HG02623 (cell line): ENCODE results near the gene FOXM1.

ENCODE experiments used
- ATAC-seq: cut with Tn5 transposase; IDR thresholded peaks from one replicate; pipeline ENCODE4 v1.9.1; 2021; ENCODE audit warnings: moderate library complexity; ENCODE audit not compliant: unreplicated experiment

FOXM1 gene, protein sequence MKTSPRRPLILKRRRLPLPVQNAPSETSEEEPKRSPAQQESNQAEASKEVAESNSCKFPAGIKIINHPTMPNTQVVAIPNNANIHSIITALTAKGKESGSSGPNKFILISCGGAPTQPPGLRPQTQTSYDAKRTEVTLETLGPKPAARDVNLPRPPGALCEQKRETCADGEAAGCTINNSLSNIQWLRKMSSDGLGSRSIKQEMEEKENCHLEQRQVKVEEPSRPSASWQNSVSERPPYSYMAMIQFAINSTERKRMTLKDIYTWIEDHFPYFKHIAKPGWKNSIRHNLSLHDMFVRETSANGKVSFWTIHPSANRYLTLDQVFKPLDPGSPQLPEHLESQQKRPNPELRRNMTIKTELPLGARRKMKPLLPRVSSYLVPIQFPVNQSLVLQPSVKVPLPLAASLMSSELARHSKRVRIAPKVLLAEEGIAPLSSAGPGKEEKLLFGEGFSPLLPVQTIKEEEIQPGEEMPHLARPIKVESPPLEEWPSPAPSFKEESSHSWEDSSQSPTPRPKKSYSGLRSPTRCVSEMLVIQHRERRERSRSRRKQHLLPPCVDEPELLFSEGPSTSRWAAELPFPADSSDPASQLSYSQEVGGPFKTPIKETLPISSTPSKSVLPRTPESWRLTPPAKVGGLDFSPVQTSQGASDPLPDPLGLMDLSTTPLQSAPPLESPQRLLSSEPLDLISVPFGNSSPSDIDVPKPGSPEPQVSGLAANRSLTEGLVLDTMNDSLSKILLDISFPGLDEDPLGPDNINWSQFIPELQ

DNA sequence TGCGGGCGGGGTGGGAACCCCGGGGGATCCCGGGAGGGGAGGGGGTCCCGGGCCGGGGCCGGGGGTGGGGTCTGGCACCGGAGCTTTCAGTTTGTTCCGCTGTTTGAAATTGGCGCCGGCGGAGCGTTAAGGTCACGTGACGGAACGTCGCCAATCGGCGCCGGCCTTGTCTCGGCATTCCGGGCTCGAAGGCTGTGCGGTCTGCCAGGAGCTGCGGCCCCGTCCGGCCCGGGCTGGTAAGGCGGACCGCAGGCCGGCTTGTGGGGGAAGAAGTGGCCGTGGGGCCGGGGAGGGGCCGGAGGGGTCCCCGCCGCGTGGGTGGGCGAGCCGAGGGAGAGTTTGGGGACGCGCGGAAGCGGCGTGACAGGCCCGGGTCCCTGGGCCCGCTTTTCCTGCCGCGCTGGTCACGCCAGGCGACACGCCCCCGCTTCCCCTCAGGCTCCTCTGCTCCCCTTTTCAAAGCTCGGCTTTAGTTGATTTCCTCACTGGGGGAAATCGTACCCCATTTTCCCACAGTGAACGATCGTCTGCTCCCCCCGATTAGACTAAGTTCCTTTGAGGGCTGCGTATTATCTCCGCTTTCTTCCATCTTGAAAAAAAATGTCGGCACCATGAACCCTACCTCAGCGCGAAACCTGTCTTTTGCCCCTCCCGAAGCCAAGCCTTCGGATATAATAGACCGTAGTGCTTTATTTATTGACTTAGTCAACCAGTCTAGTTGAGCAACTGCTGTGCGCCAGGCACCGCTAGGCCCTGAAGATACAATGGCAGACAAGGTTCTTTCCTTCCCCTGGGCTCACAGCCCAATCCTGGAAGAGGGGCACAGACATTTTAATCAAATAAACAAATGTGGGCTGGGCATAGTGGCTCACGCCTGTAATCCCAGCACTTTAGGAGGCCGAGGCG is at the start of gene FOXM1, which contains the start of gene RHNO1:
Gene FOXM1, minus strand, starts transcription at position 128 of the 906 bp plus-strand sequence. CDS start 2,696 bp downstream, outside the sequence.
Gene RHNO1, plus strand, starts transcription at position 177 of the 906 bp plus-strand sequence. CDS start 8,144 bp downstream, outside the sequence.
- peak; percentile 81 for ATAC-seq

DNA sequence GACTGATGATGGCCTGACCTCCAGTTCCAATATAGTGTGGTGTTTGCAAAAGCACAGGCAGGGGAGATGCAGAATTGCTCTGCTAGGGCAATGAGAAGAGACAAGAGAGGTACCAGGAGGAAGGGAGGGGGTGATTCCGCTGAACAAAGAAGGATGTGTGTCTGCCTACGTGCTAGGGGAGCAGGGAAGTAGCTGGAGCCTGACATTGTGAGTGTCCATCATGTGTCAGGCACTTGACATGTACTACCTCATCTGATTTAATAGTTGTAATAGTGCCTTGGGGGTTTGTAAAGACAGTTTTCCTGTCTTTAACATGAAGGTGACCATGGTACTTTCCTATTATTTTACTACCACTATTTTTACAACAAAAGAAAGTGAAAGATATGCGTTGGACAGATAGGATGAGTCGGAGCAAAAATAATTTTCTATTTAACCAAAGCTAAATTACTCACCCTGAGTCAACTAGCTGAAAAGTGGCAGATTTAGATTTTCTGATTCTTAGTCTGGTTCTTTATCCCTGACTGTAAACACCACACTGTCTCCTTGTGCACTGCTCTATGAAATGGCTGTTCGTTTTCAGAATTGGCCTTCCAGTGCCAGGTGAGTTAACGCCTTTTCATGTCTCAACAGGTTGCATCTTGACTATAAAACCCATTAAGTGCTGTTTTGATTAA is 48.5 kb upstream of the FOXM1 start:
- no peak for ATAC-seq

DNA sequence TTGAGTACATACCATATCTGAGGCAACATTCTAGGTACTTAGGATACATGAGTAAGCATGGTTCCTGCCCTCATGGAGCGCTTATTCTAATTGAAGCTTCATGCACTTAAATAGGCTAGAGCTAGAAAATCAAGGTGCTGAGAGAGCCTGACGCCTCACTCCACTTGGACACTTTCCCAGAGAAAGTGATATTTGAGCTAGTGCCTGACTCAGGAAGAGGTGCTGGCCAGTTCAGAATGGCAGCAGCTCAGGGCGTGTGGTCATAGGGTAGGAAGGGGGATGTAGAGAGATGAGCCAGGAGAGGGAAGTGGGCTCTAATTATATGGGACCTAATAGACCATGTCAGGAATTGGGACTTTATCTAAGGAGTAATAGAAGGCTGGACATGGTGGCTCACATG is 47.0 kb upstream of the FOXM1 start:
- ATAC-seq: no peak

DNA sequence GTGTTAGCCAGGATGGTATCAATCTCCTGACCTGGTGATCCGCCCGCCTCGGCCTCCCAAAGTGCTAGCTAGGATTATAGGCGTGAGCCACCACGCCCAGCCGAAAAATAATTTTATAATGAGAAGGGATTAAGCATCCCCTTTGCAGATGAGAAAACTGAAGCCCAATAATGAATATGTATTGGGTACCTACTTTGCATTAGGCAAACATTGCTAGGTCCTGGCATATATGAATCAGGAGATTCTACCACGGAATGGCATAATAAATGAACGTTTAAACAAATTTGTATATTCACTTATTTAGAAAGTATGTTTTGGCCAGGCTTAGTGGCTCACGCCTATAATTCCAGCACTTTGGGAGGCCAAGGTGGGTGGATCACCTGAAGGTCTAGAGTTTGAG is 46.1 kb upstream of the FOXM1 start:
- no peak for ATAC-seq

DNA sequence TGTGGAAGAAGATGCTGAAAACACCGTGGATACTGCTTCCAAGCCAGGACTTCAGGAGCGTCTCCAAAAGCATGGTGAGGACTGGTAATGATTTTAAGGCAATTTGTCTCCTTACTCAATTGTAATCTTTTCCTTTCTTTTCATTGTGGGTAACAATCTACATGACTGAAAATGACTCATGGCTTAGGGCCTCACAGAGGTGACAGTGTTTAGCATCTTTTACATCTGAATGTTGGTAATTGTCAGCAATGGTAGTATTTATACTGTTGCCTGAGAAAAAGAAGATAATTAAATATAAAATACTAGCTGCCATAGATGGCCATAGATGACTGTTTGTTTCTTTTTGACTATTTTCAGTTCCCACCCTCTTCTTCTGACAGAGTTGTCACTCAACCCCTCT is 45.4 kb upstream of the FOXM1 start:
- no peak for ATAC-seq

DNA sequence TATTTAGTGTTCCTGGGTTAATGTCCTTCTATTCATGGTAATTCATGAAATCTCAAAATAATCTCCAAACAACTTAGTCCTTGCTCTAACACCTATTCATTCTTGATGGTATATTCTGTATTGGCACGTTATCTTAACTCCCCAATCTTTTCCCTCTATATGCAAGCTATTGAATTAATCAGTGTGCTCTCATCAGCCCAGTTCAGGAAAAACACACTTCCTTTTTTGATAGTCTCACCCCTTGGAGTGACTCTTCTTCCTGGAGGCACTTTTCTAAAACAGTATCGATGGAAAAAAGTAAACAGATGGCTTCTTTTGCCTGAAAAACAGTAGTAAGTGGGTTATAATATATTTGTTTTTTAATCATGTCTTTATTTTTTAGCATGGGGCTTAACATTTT is 42.3 kb upstream of the FOXM1 start:
- ATAC-seq: no peak

DNA sequence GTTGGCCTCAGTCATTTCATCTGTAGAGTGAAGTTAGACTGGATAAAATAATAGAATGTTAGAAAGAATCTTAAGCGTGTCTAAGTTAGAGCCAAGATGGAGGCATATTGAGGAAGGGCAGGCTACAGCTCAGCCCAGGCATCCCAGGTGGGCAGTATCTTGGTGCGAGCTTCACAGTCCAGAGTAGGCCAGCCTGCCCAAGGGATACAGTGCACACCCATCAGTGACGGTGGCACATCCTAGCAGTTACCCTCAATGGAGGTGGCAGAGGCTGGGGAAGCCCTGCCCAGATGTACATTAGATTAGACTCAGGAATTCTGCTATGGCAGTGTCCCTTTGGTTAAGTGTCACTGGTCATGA is 35.2 kb upstream of the FOXM1 start:
- ATAC-seq: no peak

DNA sequence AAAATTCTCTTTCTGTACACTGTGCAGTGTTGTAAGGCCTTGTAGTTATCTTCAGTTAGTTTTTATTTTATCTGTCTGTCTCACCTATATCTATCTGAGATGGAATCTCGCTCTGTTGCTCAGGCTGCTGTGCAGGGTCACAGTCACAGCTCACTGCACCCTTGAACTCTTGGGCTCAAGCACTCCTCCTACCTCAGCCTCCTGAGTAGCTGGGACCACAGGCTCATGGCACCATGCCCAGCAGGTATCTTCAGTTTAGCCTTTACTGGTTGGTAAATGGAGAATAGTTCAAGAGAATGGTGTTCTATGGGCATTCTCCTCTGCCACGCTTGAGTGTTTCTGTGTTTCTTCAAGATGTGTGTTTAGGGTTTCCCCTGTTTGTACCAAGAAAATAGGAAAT is 27.3 kb upstream of the FOXM1 start:
- no peak for ATAC-seq

DNA sequence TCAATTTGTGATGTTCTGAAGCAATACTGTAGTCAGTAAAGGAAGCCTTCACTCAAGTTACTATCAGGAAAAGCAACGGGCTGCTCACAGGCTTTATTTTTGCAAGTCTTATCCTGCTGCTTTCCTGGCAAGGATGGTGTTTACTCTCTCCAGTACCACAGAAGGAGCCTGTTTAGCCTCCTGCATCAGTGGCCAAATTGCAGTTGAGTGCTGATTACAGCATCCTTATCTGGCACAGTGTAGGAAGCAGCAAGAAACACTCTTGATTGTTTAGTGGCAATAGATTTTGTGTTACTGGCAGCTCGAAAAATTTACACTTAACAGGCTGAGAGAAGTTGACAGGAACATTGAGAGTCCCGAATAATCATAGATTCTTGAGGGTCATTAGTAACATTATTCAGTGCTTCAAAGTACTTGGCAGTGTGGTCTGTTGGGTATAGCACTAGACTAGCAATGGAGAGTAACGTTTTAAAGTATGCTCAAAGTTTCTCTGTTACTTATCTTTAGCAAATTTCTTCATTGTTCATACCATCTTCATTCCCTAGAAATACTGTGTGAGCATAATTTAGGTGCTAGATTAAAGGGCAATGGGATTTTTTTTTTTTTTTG is 25.4 kb upstream of the FOXM1 start:
- ATAC-seq: no peak

DNA sequence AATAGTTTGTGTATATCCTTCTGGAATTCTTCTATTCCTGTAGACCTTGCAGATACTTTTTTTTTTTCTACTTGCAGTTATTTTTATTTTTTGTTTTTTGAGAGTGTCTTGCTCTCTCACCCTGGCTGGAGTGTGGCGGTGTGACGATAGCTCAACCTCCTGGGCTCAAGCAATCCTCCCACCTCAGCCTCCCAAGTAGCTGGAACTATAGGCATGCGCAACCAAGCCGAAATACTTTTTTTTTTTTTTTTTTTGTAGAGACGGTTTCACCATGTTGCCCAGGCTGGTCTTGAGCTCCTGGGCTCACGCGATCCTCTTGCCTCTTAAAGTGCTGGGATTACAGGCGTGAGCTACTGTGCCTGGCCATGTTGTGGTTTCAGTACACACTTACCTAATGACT is 23.7 kb upstream of the FOXM1 start:
- ATAC-seq: no peak

DNA sequence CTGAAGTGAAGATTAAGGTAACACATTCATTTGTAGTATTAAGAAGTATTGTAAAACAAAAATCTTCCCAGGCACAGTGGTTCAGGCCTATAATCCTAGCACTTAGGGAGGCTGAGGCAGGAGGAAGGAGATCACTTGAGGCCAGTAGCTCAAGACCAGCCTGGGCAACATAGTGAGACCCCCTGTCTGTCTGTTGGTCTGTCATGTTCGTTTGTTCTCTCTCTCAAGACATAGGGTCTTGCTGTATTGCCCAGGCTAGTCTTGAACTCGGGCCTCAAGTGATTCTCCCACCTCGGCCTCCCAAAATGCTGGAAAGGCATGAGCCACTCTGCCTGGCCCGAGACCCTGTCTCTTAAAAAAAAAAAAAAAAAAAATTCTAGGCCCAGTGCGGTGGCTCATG is 20.4 kb upstream of the FOXM1 start:
- no peak for ATAC-seq

DNA sequence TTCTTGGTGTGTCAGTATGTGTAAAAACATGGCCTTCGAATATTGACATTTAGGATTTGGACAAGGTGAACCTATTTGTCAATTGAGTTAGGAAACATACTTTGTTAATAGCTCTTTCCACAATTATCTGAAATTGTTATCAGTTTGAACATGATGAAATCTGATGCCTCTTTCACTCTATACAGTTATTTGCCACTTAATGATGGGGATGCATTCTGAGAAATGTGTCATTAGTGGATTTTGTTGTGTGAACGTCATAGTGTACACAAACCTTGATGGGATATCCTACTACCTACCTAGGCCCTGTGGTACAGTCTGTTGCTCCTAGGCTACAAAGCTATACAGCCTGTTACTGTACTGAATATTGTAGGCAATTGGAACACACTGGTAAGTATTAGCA is 18.5 kb upstream of the FOXM1 start:
- no peak for ATAC-seq

DNA sequence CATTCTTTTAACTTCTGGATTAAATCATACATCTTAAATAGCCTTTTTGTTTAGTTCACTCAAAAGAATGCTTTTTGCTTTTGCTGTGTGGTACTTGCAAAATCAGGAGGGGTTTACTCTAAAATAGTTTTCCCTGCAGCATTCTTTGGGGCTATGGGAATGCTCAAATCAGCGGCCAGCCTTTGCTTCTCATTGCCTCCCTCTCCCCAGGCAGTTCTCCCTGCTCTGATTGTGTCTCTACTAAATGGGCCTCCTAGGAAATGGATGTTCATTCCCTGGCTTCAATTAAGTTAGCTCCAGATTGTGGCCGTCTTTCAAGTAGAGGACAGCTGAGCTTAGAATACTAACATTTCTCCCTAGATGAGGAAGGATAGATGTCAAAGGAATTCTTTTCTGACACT is 18.1 kb upstream of the FOXM1 start:
- ATAC-seq: no peak

DNA sequence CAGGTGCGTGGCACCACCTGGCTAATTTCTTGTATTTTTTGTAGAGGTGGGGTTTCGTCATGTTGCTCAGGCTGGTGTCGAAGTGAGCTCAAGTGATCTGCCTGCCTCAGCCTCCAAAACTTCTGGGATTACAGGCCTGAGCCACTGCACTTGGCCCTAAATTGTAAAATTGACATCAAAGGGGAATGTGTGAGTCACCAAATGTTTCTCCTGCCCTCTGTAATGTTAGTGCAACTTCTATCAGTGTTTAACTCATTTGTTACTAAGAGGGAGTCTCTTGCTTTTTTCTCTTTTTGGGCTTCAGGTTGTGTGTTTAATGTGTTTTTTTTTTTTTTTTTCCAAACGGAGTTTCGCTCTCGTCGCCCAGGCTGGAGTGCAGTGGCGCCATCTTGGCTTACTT is 16.0 kb upstream of the FOXM1 start:
- ATAC-seq: no peak

DNA sequence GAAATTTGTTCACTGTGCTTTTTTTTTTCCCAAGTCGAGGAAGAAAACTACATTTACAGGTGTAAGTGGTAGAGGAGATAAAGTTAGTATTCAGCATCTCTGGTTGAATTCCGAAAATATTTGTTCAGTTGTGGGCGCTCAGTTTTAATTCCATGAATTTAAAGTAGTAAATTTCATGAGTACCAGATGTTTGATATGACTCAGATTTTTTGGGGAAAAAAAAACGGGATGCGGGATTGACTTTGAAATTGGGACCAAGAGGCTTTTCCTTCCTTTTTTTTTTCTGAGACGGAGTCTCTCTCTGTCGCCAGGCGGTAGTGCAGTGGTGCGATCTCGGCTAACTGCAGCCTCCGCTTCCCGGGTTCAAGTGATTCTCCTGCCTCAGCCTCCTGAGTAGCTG is 15.3 kb upstream of the FOXM1 start:
- ATAC-seq: no peak

DNA sequence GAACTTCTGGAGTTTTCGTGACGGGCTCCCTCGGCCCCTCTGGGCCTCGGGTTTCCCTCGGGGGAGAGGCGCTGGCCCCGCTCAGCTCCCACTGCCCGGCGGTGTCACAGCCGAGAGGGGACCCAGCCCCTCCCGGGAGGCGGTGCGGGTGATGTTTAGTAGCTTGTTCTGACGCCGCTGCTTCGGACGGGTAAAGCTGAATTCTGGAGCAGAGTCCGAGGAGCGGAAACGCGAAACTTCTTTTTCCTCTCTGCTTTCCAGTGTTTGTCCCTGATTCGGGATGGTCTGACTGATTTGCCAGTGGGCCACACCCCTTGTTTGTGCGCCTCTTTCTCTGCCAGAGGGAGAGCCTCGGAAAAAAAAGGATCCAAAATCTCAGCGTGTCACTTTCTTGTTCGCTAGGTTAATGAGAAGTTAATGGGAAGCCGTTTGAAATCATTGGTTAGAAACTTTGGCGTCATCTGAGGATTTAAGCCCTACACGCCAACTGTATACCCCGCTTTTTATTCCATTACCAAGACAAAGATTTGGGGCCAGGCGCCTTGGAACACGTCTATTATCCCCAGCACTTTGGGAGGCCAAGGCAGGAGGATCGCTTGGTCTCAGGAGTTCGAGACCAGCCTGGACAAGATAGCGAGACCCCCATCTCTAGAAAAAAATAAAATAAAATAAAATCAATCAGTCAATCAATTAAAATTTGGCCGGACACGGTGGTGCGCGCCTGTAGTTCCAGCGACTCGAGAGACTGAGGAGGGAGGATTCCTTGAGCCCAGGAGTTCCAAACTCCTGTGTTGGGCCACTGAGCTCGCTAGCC is 14.5 kb upstream of the FOXM1 start:
- peak; percentile 5 for ATAC-seq

DNA sequence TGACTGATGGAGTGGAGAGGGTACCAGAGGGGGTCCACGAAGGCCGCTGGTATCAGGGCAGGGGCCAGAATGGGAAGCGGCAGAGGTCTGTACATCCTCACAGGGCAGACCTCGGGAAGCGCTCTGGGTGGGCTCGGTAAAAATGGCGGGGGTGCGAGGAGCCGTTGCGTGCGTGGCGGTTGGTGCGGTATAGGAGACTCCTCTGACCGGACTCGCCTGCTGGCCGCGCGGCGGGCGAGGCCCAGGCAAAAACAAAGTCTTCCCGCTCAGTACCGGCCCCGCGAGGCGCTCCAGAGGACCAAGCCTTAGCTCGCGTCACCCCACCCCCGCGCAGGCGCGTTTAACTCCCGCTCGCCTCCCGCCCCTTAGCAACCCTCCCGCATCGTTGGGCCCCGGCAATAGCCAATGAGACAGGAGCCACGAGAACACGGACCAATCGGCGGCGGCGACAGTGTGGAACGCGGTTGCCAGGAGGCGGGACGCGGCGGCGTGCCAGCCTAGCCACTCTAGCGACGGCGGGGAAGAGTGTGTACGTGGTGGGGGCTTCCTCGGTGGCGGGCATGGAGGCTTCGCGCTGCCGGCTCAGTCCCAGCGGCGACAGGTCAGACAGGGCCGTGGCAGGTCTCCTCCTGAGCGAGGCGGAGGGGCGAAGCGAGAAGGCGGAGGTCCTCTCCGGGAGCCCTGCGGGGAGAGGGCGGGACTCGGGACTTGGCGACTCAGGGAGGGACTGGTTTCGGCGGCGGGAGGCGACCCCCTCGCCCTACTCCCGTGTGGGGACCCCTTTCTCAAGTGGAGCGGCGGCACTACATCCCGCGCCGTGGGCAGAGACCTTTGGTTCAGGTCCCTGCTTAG is 13.6 kb upstream of the FOXM1 start, which contains the start of gene TULP3:
Gene TULP3, plus strand, starts transcription at position 504 of the 852 bp plus-strand sequence. Its CDS starts 57 bp downstream, at position 561.
- ATAC-seq: peak; percentile 97

DNA sequence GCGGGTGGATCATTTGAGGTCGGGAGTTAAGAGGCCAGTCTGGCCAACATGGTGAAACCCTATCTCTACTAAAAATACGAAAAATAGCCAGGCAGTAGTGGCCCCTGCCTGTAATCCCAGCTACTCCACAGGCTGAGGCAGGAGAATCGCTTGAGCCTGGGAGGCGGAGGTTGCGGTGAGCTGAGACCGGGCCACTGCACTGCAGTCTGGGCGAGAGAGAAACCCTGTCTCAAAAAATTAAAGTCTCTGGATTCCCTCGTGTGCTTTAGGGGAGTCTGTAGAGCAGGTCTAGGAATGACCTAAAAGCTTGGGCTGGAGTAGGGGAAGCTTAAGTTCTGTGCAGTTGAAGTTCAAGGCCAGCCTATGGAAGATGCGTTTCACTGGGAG is 13.0 kb upstream of the FOXM1 start:
- no peak for ATAC-seq
